Esophagus (tissue), 2 donors: ENCODE measurements around the gene EPS8L2. TPM values are rescaled to one million over a fixed set of nuclear protein-coding genes. Genes with fewer than 3 reads are reported as not detected.
A peak's percentile ranks its signal among the peaks of the same experiment; 100 is the strongest.

ENCODE experiments used
- H3K27ac ChIP-seq, 2 donors: one replicate each; pipeline ENCODE4 v1.5.1; 2013; ENCODE audit warnings: low read depth in 2 of 2, mild to moderate bottlenecking in 2 of 2, inconsistent platforms in 1 of 2, low read length in 1 of 2, moderate library complexity in 1 of 2
- H3K27me3 ChIP-seq, 2 donors: one replicate each; pipeline ENCODE4 v1.6.1; 2013; ENCODE audit warnings: low read length in 2 of 2, control low read depth in 1 of 2, mild to moderate bottlenecking in 1 of 2; ENCODE audit not compliant: insufficient read depth in 2 of 2, control insufficient read depth in 1 of 2
- H3K36me3 ChIP-seq, 2 donors: one replicate each; pipeline ENCODE4 v1.6.1; 2013; ENCODE audit warnings: low read length in 1 of 2; ENCODE audit not compliant: control insufficient read depth in 2 of 2, insufficient read depth in 2 of 2
- H3K4me1 ChIP-seq, 2 donors: one replicate each; pipeline ENCODE4 v1.6.1; 2013; ENCODE audit warnings: low read length in 1 of 2; ENCODE audit not compliant: control insufficient read depth in 2 of 2, insufficient read depth in 2 of 2
- H3K4me3 ChIP-seq, 2 donors: one replicate each; pipeline ENCODE4 v1.5.1; 2013; ENCODE audit warnings: low read length in 2 of 2, mild to moderate bottlenecking in 2 of 2, low read depth in 1 of 2, moderate library complexity in 1 of 2
- H3K9me3 ChIP-seq, 2 donors: one replicate each; pipeline ENCODE4 v1.6.1; 2013; ENCODE audit warnings: mild to moderate bottlenecking in 2 of 2, low read depth in 1 of 2, low read length in 1 of 2, moderate library complexity in 1 of 2; ENCODE audit not compliant: control insufficient read depth in 2 of 2, insufficient read depth in 1 of 2
- WGBS, 2 donors: extraction: QIAGEN DNeasy Blood & Tissue Kit; methylation state at CpG; one replicate each; pipeline ENCODE4 v1.1.7; 2013; 5-methylcytosine and 5-hydroxymethylcytosine counted together
- polyA plus RNA-seq, 2 donors: library from polyadenylated mRNA; stranded (reverse); fragments of 200-250 nt; gene quantifications; one replicate each; pipeline ENCODE4 v1.2.3, GENCODE V29; 2013
- donor health status: healthy with polysubstance abuse.
- donor health status: Bipolar disorder and iron deficiency.

Gene EPS8L2
- polyA plus RNA-seq, 2 donors, result 254 to 440 TPM

- Histone ChIP-seq H3K27me3 (no peaks in the 10 kb centered on the region), H3K27ac (no peak overlapping the region), H3K4me1 (peaks cover 7 to 15% of the 10 kb centered on the region in 2 donors), H3K4me3 (no peak overlapping the region), H3K9me3 (no peaks in the 10 kb centered on the region), H3K36me3 (peaks cover 0 to 42% of the 10 kb centered on the region in 2 donors)
- WGBS, 2 donors, result 76 to 79% methylated on average over 18 to 20 of the region's 20 CpGs
These were observed 16.3 kb downstream of the EPS8L2 start for GRCh38 chr11:722346-722811.

GRCh38 chr11:723120-723883 lies 17.3 kb downstream of the EPS8L2 start:
- 52 to 54% methylated on average over 8 of the region's 8 CpGs for WGBS, 2 donors
- Histone ChIP-seq H3K4me1 (peaks cover 7 to 19% of the 10 kb centered on the region in 2 donors), H3K27me3 (no peaks in the 10 kb centered on the region), H3K36me3 (peaks cover 0 to 42% of the 10 kb centered on the region in 2 donors), H3K9me3 (no peaks in the 10 kb centered on the region), H3K4me3 (no peak overlapping the region), H3K27ac (peak overlapping the region in 1 of 2 donors; percentile 24)

GRCh38 chr11:724049-724777 lies 18.2 kb downstream of the EPS8L2 start:
- H3K4me1 ChIP-seq, result peaks cover 7 to 19% of the 10 kb centered on the region in 2 donors
- no peaks in the 10 kb centered on the region for H3K27me3 ChIP-seq

GRCh38 chr11:724778-725386 lies 18.9 kb downstream of the EPS8L2 start:
- Histone ChIP-seq H3K27ac (no peak overlapping the region), H3K9me3 (no peaks in the 10 kb centered on the region), H3K4me3 (no peak overlapping the region), H3K27me3 (no peaks in the 10 kb centered on the region), H3K36me3 (peaks cover 0 to 37% of the 10 kb centered on the region in 2 donors), H3K4me1 (peaks cover 7 to 20% of the 10 kb centered on the region in 2 donors)
- 74 to 79% methylated on average over 18 of the region's 18 CpGs for WGBS, 2 donors

More at GRCh38 chr11:724049-724777, 18.2 kb downstream of the EPS8L2 start:
- Histone ChIP-seq H3K36me3 (peaks cover 0 to 41% of the 10 kb centered on the region in 2 donors), H3K9me3 (no peaks in the 10 kb centered on the region), H3K4me3 (no peak overlapping the region), H3K27ac (peak overlapping the region in 1 of 2 donors; percentile 14)
- WGBS, 2 donors, result 75 to 80% methylated on average over 17 to 19 of the region's 19 CpGs

- Histone ChIP-seq H3K27ac (peak overlapping the region; percentile 58 to 85), H3K9me3 (no peaks in the 10 kb centered on the region), H3K4me1 (peaks cover 6 to 20% of the 10 kb centered on the region in 2 donors), H3K27me3 (no peaks in the 10 kb centered on the region), H3K4me3 (no peak overlapping the region), H3K36me3 (peaks cover 0 to 31% of the 10 kb centered on the region in 2 donors)
- 6 to 10% methylated on average over 37 to 53 of the region's 53 CpGs for WGBS, 2 donors
These were observed 19.7 kb downstream of the EPS8L2 start for GRCh38 chr11:725624-726202.

GRCh38 chr11:726278-727220 lies 20.5 kb downstream of the EPS8L2 start:
- H3K9me3 ChIP-seq, result no peaks in the 10 kb centered on the region
- H3K4me1 ChIP-seq, result peaks cover 2 to 20% of the 10 kb centered on the region in 2 donors
- H3K27me3 ChIP-seq, result no peaks in the 10 kb centered on the region
- H3K27ac ChIP-seq, result peak overlapping the region; percentile 85 to 89
- WGBS, 2 donors, result 9 to 15% methylated on average over 47 to 61 of the region's 61 CpGs
- H3K36me3 ChIP-seq, result peaks cover 0 to 24% of the 10 kb centered on the region in 2 donors
- peak overlapping the region in 1 of 2 donors; percentile 14 for H3K4me3 ChIP-seq

- 82 to 88% methylated on average over 12 of the region's 12 CpGs for WGBS, 2 donors
- Histone ChIP-seq H3K4me1 (peaks cover 2 to 20% of the 10 kb centered on the region in 2 donors), H3K27me3 (no peaks in the 10 kb centered on the region), H3K36me3 (peaks cover 0 to 18% of the 10 kb centered on the region in 2 donors), H3K27ac (peak overlapping the region; percentile 85 to 89), H3K4me3 (no peak overlapping the region), H3K9me3 (no peaks in the 10 kb centered on the region)
These were observed 21.3 kb downstream of the EPS8L2 start for GRCh38 chr11:727281-727701.

- H3K4me1 ChIP-seq, result peaks cover 2 to 20% of the 10 kb centered on the region in 2 donors
- peaks cover 0 to 14% of the 10 kb centered on the region in 2 donors for H3K36me3 ChIP-seq
- WGBS, 2 donors, result 24 to 30% methylated on average over 29 to 31 of the region's 31 CpGs
- H3K4me3 ChIP-seq, result no peak overlapping the region
- H3K27me3 ChIP-seq, result no peaks in the 10 kb centered on the region
- H3K27ac ChIP-seq, result peak overlapping the region; percentile 85 to 89
- H3K9me3 ChIP-seq, result no peaks in the 10 kb centered on the region
These were observed 22.1 kb downstream of the EPS8L2 start for GRCh38 chr11:727859-728748.
